Measurements from ENCODE around the gene PLB1.
A peak's percentile ranks its signal among the peaks of the same experiment; 100 is the strongest.
"Not testable (repeated sequence)": the region's sequence is repeated elsewhere in the genome, so short reads cannot be mapped to it uniquely, and the experiment has no call there.

Gene PLB1

GRCh38 chr2:28530782-28531181 lies 34.9 kb downstream of the PLB1 start:
- no peak for DNase-seq (ENCODE audit: low read depth in 2 of 3, low spot score in 1 of 3)

- no peak for DNase-seq (ENCODE audit: low read depth in 2 of 3, low spot score in 1 of 3)
Measured at GRCh38 chr2:28532399-28532798, 36.5 kb downstream of the PLB1 start.

GRCh38 chr2:28533044-28533680 lies 37.3 kb downstream of the PLB1 start:
- DNase-seq (ENCODE audit: low read depth in 2 of 3, low spot score in 1 of 3): no peak

DNA sequence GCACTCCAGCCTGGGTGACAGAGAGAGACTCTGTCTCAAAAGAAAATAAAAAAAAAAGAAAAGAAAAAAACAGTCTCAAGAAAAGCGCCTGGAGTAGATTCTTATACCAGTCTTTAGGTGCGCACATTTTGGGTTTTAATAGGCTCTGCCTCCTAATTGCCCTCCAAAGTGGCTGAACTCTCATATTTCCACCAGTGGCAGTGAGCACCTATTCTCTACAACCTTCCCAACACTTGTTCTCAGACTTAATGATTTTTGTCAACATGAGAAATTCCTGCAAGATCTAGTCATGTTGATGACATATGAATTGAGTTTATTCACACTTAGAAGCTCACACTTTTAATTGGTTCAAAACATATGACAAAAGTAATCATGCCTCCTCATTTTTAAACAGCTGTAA lies 39.0 kb downstream of the PLB1 start:
- DNase-seq (ENCODE audit: low read depth in 2 of 3, low spot score in 1 of 3): no peak

DNA sequence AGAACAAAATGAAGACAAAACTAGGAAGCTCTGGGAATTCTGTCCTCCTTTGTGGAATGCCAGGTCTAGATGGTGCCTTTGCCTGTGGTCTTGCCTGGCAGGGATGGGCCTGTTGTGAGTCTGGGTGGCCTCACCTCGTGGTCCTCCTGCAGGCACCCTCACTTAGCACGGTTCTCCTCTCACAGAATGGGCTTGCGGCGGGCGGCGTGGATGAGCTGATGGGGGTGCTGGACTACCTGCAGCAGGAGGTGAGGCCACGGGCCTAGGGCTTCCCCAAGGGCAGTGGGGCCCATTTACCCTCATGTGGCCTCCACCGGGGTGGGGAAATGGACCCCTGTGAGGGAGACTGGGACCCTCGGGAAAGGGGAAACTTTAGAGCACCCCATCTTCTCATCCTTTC lies 42.3 kb downstream of the PLB1 start:
- DNase-seq (ENCODE audit: low read depth in 2 of 3, low spot score in 1 of 3): no peak

- no peak for DNase-seq (ENCODE audit: low read depth in 2 of 3, low spot score in 1 of 3)
Measured at GRCh38 chr2:28538652-28539051, 42.8 kb downstream of the PLB1 start.

DNA sequence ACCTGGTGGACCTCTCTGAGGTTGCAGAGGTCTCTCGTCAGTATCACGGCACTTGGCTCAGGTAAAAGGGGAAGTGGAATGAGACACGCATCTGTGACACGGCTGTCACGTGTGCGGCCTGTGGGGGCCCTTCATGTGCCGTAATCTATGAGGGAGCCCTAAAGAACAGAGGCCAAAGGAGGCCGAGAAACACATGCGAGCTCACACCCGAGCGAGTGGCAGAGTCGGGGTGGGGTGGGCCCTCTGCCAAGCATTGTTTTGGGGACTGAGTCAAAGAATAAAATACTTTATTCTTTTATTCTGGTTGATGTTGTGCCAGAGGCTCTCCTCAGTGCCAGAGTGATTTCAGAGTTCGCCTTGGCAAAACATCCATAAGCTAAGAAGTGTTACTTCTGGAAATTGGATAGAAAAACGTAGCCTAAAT lies 43.3 kb downstream of the PLB1 start:
- no peak for DNase-seq (ENCODE audit: low read depth in 2 of 3, low spot score in 1 of 3)

GRCh38 chr2:28543316-28544035 lies 47.6 kb downstream of the PLB1 start:
- DNase-seq (ENCODE audit: low read depth in 2 of 3, low spot score in 1 of 3): no peak

- no peak for DNase-seq (ENCODE audit: low read depth in 2 of 3, low spot score in 1 of 3)
Measured at GRCh38 chr2:28544036-28544346, 48.1 kb downstream of the PLB1 start.

DNA sequence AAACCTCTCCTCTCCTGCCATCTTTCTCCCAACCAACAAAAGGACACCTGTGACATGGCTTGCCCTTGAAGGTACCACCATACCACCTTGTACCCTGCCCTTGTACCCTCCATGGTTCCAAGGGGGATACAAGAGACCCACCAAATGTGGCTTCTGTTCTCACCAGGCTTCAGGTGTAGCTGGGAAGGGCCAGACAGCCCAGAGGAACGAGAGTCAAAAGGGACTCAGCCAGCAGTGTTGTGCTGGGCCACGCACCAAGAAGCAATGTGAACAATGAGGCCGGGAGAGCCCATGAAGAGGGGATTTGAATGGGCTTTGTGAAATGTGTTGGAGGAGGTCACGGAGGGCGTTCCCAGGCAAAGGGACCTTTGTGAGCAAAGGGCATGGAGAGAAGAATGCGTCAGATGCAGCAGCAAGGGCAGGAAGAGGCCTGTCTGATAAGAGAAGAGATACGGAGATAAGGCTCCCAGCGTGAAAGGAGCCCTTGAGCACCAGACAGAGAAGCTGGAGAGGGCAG lies 48.6 kb downstream of the PLB1 start:
- no peak for DNase-seq (ENCODE audit: low read depth in 2 of 3, low spot score in 1 of 3)

DNA sequence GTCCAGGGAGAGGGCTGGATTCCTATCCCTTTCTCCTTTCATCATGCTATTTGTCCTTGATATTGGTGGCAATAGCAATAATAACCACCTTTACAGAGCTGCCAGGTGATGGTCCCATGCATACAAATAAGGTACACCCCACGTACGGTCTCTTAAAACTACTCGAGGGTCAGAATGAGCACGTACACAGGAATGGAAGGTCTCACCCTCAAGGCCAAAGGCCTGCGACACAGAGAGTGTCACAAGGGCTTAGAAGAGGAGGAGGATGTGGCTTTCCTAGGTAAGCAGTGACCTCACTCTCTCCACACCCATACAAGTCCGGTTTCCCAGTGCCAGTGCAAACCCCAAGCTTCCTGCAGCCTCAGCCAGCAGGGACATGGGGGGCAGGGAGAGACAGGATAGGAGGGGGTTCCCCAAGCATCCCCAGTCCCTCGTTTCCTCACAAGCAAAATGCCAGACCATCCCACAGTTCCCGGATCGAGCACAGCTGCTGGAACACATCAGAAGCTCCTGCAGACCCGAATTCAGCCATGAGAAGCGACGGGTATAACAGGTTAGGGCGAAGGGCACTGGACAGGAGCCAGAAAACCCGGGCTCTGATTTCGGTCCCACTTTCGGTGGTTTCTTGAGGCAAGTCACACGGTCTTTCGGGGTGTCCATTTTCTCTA lies 49.2 kb downstream of the PLB1 start:
- DNase-seq (ENCODE audit: low read depth in 2 of 3, low spot score in 1 of 3): peak in 1 of 3 donors; percentile 22

DNA sequence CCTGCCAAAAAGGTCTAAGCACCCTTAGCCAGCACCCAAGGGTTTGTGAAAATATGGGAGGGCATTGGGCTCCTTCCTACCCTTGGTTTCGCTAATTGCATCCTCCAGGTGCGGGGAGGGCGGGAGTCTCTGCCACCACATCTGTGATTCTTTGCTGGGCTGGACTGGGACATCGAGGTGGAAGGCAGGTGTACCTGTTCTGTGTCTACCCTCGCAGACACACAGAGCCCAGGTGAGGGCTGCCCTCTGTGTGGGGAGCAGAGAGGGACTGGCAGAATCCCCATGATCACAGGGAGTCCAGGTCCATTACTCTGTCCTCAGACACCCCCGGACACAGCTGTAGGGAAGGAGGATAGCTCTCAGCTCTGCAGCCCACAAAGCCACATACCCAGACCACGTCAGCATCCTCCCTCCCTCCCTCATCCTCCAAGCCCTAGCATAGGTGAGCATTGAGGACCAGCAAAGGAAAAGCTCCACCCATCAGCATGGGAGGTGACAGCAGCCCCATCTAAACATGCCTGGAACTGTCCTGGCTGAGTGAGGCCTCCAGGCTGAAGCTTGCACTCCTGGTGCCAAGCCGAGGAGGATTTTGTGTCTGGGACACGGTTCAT lies 49.8 kb downstream of the PLB1 start:
- no peak for DNase-seq (ENCODE audit: low read depth in 2 of 3, low spot score in 1 of 3)

DNA sequence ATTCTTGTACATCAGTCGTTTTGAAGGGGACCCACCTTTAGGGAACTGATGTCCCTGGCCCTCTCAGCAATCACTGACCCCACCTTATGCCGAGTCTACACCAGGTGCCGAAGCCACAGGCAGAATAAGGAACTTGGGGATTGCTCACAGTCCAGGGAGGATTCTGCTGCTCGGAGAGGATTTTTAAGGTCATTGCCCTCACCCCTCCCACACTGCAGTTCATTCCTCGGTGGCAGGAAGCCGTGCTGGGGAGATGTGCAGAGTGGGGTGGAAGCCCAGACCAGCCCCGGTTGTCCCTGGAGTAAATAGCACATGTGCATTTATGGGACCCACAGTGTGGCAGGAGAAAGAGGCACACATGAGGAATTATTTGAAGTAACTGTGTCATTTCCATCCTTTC lies 50.4 kb downstream of the PLB1 start:
- no peak for DNase-seq (ENCODE audit: low read depth in 2 of 3, low spot score in 1 of 3)

DNA sequence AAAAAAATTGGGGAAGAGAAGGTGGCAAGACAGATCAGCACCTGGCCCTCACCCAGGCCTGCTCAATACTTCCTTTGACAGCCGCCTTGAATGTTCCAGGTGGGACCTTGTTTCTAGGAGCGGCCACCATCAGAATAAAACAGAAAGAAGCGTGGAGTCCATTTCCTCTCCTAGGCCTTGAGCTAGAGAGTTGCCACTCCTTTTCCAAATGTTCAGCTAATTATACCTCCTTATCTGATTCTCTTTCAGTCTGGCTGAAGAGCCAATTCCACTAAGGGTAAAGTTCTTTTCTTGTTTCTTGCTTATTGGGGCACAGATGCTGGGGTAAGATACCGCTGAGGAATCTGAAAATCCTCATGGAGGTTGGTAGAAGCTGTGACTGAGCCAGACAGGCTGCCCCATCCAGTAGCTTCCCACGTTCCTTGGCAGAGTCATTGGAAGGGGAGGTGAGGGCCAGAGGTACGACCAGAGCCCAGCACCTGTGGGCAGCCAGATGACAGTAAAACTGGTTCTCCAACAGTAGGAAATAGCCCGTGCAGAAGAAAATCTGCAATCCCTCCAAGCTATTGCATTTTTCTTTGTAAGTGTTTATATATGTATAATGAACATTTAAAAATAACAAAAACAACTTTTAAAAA lies 51.5 kb downstream of the PLB1 start:
- DNase-seq (ENCODE audit: low read depth in 2 of 3, low spot score in 1 of 3): no peak

DNA sequence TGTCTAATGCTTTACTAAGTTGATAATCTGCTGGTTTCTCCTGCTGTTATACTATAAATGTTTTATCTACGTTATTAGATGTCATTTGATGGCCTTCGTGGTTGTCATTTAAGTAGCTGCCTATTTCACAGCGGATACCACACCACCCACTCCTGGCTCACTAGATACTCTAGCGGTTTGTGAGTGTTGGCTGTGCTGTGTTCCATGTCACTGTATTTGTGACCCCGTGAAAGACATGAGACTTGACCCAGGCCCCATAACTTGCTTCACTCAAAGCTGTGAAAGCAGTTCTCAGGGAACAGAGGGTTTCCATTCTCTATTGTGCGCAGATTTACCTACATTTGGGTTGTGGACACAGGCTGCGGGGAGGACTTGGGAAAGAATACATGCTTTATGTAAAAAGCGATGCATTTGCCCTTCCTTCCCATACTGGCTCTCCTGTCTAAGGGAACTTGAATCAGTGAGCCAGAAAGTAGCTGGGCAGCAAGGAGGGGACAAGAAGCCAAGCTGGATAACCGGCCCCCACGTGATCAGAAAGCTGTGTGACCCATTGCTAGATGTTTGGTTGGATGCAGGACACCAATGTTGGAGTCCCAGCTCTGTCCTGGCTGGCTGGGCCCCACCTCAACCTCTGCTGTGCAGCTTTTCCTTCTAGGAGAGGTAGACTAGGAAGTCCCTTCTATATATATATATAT lies 52.2 kb downstream of the PLB1 start:
- DNase-seq (ENCODE audit: low read depth in 2 of 3, low spot score in 1 of 3): no peak

- not testable (repeated sequence) for DNase-seq (ENCODE audit: low read depth in 2 of 3, low spot score in 1 of 3)
Measured at GRCh38 chr2:28550345-28550744, 54.5 kb downstream of the PLB1 start.

GRCh38 chr2:28552045-28552823 lies 56.4 kb downstream of the PLB1 start:
- no peak for DNase-seq (ENCODE audit: low read depth in 2 of 3, low spot score in 1 of 3)

- DNase-seq (ENCODE audit: low read depth in 2 of 3, low spot score in 1 of 3): no peak
Measured at GRCh38 chr2:28556303-28556702, 60.4 kb downstream of the PLB1 start.

- no peak for DNase-seq (ENCODE audit: low read depth in 2 of 3, low spot score in 1 of 3)
Measured at GRCh38 chr2:28557389-28558131, 61.7 kb downstream of the PLB1 start.
